NCI-H1048 (cell line): ENCODE measurements around the gene PRPS1.
"Not testable (repeated sequence)": the region's sequence is repeated elsewhere in the genome, so short reads cannot be mapped to it uniquely, and the experiment has no call there.

ENCODE experiments used
- DNase-seq: peaks from one replicate; lab custom pipeline; 2025; lab: John Stamatoyannopoulos, UW

PRPS1 gene

DNA sequence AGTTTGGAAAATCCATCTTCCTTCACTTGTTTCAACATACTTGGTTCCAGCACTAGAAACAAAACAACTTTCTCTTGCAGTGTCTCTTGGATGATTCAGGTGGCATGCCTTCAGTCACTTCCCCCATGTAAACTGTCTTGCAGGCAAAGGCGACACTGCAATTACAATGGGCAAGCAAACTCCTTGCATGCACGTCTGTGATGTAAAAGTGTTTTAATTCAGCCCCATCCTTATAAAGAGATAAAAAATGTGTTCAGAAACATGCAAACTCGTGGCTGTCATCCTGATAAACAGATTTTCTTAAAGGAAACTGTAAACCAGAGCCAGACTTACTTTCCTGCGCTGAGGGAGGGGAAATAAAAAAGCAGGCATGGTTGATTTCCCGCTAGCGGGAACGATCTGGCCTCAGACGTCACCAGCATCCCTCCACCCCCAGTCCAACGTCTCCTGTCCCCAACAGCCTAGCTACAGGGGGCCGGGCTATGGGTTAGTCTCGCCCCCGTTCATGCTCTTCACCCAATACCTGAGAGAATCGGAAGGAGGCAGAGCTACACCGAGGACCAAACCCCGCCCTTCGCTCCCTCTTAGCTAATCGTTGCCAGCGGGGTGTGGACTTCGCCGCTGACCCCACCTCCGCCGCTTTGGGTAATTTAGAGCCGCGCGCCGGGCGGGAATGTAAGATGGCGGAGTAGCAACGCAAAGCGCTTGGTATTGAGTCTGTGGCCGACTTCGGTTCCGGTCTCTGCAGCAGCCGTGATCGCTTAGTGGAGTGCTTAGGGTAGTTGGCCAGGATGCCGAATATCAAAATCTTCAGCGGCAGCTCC is at the start of gene PRPS1:
Gene PRPS1 (plus strand): TSS at position 673 of the 824 bp plus-strand sequence. CDS start 119 bp downstream, at position 792.
- DNase-seq = peak; percentile 75

DNA sequence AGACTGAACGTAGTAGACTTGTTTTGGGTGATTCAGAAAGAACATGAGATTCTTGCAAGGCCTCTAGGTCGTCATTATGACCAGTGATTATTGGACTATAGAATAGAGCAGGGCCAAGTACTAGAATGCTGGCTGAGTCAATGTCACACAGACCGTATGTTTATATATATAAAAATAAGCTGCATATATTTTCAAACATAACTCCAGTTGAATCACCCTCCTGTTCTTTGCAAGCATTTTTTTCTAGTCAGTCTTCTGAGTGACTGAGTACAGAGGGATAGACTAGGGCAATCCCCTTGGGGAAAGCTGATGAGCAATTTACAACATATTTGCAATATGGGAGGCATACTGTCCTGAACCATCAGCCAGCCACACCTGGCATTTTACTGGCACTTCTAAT is 48.4 kb upstream of the PRPS1 start:
- no peak for DNase-seq

- no peak for DNase-seq
These were observed 46.4 kb upstream of the PRPS1 start for GRCh38 chrX:107581923-107582322.

GRCh38 chrX:107589243-107589642 is 39.1 kb upstream of the PRPS1 start:
- DNase-seq = no peak

DNA sequence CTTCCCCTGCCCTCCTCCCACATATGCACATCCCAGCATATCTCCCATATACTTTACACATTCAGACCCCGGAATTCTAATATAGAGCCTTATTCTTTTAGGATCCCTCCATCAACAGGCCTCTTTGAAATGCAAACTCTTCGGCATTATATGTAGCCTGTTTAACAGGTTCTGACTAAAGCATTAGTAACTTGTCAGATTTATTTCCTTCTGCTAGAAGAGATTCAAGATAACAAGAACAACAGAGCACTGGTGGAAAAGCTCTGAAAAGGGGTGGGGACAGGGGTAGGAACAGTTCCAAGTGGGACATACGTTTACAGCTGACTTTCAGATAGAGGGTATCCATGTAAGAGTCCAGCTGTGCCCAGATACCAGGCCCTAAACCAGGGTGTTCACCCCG is 31.7 kb upstream of the PRPS1 start:
- no peak for DNase-seq

- no peak for DNase-seq
These were observed 31.0 kb upstream of the PRPS1 start for GRCh38 chrX:107597264-107597663.

DNA sequence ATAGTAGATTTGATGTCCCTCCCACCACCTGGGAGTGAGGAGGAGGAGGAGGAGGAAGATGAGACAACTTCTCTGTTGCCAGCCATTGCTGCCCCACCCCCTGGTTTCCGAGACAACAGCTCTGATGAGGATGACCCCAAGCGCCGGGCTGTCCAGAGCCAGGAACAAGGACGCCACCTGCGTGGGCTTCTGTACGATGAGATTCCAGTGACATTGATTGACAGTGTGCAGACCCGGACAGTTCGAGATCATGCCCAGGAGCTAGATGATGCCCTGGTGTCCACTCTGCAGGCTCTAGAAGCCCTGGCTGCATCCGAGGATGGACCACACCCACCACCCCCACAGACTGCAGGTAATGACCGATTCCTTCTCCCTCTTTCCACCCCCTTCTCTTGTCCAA is 30.5 kb upstream of the PRPS1 start:
- no peak for DNase-seq

GRCh38 chrX:107599450-107599861 is 28.9 kb upstream of the PRPS1 start:
- no peak for DNase-seq

GRCh38 chrX:107600366-107600765 is 27.9 kb upstream of the PRPS1 start:
- no peak for DNase-seq

GRCh38 chrX:107601326-107601725 is 27.0 kb upstream of the PRPS1 start:
- no peak for DNase-seq

GRCh38 chrX:107601759-107602158 is 26.6 kb upstream of the PRPS1 start:
- no peak for DNase-seq

DNA sequence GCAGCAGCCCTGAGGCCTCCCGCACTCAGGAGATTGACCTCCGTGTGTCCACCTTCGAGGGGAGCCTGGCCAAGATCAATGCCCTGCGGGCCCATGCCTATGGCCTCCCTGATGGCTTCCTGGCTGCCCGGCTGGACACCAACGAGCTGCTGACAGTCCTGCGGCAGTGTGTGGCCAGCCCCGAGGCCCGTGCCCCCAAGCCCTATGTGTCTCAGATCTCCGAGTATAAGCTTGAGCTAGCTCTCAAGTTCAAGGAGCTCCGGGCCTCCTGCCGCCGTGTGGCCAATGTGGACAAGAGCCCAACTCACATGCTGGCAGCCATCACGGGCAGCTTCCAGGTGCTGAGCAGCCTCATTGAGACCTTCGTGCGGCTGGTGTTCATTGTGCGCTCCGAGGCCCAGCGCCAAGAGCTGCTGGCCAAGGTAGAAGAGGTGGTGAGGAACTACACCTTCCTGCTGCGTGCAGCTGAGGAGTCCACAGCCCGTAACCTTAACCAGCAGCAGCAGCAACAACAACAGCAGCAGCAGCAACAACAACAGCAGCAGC is 25.5 kb upstream of the PRPS1 start:
- no peak for DNase-seq

DNA sequence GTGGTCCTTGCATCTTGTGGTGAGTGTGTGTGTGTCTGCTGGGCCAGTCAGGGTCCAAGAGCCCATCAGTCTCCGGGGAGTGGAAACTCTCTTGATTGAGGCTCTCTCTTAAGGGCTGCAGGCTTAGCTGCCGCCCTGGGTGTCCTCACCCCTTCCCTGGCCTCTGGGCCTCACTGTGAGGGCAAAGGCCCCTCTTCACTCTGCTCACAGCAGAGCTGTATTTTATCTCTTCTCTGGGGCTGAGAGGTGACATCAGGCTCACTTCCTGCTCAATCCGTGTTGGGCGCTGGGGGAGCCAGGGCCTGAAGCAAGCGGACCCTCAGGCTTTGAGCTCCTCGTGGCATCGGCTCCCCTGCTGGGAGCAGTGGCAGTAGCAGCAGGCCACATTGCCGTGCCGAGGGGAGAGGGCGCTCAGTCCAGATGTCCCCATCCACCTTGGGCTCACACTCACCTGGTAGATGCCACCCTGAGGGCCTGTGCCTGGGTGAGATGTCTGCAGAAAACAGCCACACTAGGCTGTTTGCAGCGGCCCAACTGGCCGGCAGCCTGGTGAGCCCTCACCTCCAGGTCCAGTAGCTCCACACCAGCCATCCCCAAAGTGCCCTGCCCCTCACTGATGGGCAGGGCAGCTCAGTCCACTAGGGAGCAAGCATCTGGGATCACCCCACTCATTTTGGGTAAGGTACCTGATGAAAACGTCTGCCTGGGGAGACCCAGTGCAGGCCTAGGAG is 24.7 kb upstream of the PRPS1 start:
- DNase-seq = no peak

DNA sequence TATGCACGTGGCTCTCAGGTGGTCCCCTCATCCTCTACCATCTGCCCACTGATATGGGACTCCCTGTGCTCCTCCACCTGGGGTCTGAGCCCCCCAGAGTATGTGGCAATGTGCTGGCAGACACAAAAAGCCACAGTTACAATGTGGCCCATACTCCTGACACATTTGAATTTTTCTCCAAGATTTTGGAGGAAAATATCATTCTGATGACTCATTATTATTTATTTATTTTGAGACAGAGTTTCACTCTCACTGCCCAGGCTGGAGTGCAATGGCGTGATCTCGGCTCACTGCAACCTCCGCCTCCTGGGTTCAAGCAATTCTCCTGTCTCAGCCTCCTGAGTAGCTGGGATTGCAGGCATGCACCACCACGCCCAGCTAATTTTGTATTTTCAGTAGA is 19.2 kb upstream of the PRPS1 start:
- not testable (repeated sequence) for DNase-seq

DNA sequence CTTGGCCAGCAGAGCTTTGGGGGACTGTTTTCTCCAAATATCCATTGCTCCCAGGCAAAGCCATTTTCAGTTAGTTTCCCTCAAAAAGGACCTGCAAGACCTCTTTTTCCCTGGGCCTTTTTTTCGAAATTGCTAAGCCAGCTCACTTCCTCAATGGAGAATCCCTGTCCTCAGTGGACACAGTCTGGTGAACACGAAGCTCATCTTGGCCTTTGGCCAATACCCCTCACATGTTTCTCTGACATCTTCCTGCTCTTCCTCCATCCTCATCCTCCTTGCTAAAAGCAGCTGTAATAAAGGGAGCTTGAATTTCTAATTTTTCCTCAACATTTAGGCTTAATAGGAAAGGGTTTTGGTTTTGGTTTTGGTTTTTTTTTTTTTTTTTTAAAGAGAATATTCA is 17.6 kb upstream of the PRPS1 start:
- no peak for DNase-seq

GRCh38 chrX:107619885-107620322 is 8.4 kb upstream of the PRPS1 start:
- DNase-seq = no peak

DNA sequence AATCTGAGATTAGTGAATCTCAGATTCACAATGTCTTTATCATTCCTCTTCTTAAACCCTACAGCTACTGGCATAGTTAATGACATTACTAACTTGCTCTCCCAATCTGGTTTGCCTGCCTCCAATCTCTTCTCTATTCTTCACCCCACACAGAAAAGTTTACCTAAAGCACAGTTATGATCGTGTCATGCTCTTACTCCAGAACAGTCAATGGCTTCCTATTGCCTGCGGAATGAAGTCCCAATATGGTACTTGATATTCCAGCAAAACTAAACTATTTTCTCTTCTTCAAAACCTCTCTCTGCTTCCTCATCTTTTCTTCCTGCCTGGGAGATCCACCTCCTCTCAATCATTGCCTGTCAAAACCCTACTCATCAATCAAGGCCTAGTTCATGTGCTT is 3.4 kb upstream of the PRPS1 start:
- no peak for DNase-seq

DNA sequence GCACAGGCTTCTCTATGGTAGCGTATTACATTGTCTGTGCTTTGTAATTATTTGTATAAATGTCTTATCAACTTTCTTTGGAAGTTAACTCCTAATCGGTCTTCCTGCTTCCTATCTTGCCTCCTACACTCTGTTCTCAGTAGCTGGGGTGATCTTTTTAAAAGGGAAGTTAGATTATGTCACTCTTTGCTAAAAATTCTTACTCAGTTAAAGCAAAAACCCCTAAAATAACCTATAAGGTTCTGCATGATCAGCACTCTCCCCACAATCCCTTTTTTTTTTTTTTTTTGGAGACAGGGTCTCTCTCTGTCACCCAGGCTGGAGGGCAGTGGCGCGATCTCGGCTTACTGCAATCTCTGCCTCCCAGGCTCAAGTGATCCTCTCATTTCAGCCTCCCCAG is 2.6 kb upstream of the PRPS1 start:
- no peak for DNase-seq

- no peak for DNase-seq
These were observed 1.8 kb upstream of the PRPS1 start for GRCh38 chrX:107626481-107626880.

DNA sequence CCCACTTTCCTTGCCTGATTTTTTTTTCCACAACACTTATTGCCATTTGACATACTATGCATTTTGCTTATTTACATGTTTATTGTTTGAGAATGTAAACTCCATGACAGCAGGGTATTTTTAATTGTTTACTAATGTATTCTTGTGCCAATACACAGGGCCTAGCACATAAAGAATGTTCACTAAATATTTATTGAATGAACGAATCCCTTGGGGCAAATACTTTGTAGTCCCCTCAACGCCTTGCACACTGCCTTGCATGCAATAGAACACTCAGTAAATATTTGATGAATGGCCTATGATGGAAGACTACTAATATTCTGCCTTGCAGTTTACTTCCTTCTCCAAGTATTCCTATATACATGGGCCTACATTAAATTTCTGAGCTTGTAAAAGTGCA is 1.4 kb upstream of the PRPS1 start:
- no peak for DNase-seq

GRCh38 chrX:107628662-107629539 is 591 bp downstream of the PRPS1 start:
- DNase-seq = no peak

- no peak for DNase-seq
These were observed 1.2 kb downstream of the PRPS1 start for GRCh38 chrX:107629540-107629909.
